HG02981 (cell line): ENCODE measurements around the gene PRSS8.

ENCODE experiments used
- ATAC-seq: cut with Tn5 transposase; IDR thresholded peaks from one replicate; pipeline ENCODE4 v1.9.1; 2021; ENCODE audit warnings: mild to moderate bottlenecking, moderate library complexity; ENCODE audit not compliant: unreplicated experiment

PRSS8 gene

GRCh38 chr16:31130336-31130891 is 5.1 kb downstream of the PRSS8 start:
- ATAC-seq = no peak

GRCh38 chr16:31129568-31130335 is 5.8 kb downstream of the PRSS8 start:
- ATAC-seq = no peak

GRCh38 chr16:31128711-31129567 is 6.6 kb downstream of the PRSS8 start:
- ATAC-seq = no peak

GRCh38 chr16:31127182-31127581 is 8.3 kb downstream of the PRSS8 start:
- no peak for ATAC-seq

- ATAC-seq = no peak
Measured at GRCh38 chr16:31125844-31126243, 9.7 kb downstream of the PRSS8 start.

GRCh38 chr16:31120129-31120528 is 15.4 kb downstream of the PRSS8 start:
- ATAC-seq = no peak

- ATAC-seq = no peak
Measured at GRCh38 chr16:31118223-31119155, 17.0 kb downstream of the PRSS8 start.

- ATAC-seq = peak; percentile 85
Measured at GRCh38 chr16:31117384-31118222, 17.9 kb downstream of the PRSS8 start, which contains the start of gene KAT8. Gene KAT8 (plus strand): TSS chr16:31117664. CDS start chr16:31117682, 18 bp downstream.

- no peak for ATAC-seq
Measured at GRCh38 chr16:31114468-31114867, 21.1 kb downstream of the PRSS8 start.

GRCh38 chr16:31113121-31114120 is 22.1 kb downstream of the PRSS8 start:
- ATAC-seq = peak; percentile 30

- ATAC-seq = no peak
Measured at GRCh38 chr16:31112711-31113110, 22.8 kb downstream of the PRSS8 start.

- no peak for ATAC-seq
Measured at GRCh38 chr16:31111881-31112466, 23.6 kb downstream of the PRSS8 start.

- ATAC-seq = no peak
Measured at GRCh38 chr16:31110106-31111034, 25.2 kb downstream of the PRSS8 start.

- ATAC-seq = no peak
Measured at GRCh38 chr16:31109622-31110021, 25.9 kb downstream of the PRSS8 start.

- no peak for ATAC-seq
Measured at GRCh38 chr16:31108794-31109558, 26.6 kb downstream of the PRSS8 start.
